Transverse colon (tissue), 3 donors: Measurements from ENCODE around the gene RAE1.

Experiments
- CTCF ChIP-seq, 5 experiments: fragments of 200-600 bp in 3 of 5; fragments of 450-650 bp in 2 of 5; sonication (generic) in 3 of 5; IDR thresholded peaks; 1 replicate in 2 of 5; 2 replicates in 3 of 5; pipeline ENCODE4 v1.5.1; 2016 to 2017; ENCODE audit warnings: antibody characterized with exemption in 5 of 5, inconsistent platforms in 3 of 5, mild to moderate bottlenecking in 2 of 5, moderate library complexity in 1 of 5
- POLR2A ChIP-seq: fragments of 450-650 bp; IDR thresholded peaks from one replicate; pipeline ENCODE4 v1.6.1; 2016; ENCODE audit warnings: antibody characterized with exemption, mild to moderate bottlenecking, moderate library complexity

GRCh38 chr20:57402206-57403125 lies 51.4 kb downstream of the RAE1 start:
- TF ChIP-seq POLR2A (no peak), CTCF (IDR thresholded peaks at IDR 0.05) (no peak)
